Activated CD4-positive, alpha-beta T cell treated with anti-CD3 and anti-CD28 coated beads, Interleukin-2, amount 50 U/mL, for 48 hours (primary cell): ENCODE measurements around the gene KIF4B.
A peak's percentile ranks its signal among the peaks of the same experiment; 100 is the strongest.
"Not testable (repeated sequence)": the region's sequence is repeated elsewhere in the genome, so short reads cannot be mapped to it uniquely, and the experiment has no call there.

Source experiments
- DNase-seq, 2 experiments: peaks; one replicate each; pipeline ENCODE4 v3.0.0-alpha.2; 2020

KIF4B gene

GRCh38 chr5:155013526-155013925, at the start of gene KIF4B:
KIF4B (plus strand) TSS chr5:155013755; CDS start chr5:155013860, 105 bp downstream.
- DNase-seq: no peak

GRCh38 chr5:154966081-154966841, 47.3 kb upstream of the KIF4B start:
- no peak for DNase-seq

- DNase-seq: no peak
These were observed 46.7 kb upstream of the KIF4B start for GRCh38 chr5:154966874-154967273.

- DNase-seq: no peak
These were observed 46.0 kb upstream of the KIF4B start for GRCh38 chr5:154967421-154968024.

- DNase-seq: no peak
These were observed 44.6 kb upstream of the KIF4B start for GRCh38 chr5:154968953-154969352.

GRCh38 chr5:154970759-154971158, 42.8 kb upstream of the KIF4B start:
- no peak for DNase-seq

GRCh38 chr5:154971501-154971900, 42.1 kb upstream of the KIF4B start:
- DNase-seq: no peak

- DNase-seq: no peak
These were observed 41.0 kb upstream of the KIF4B start for GRCh38 chr5:154972476-154973080.

- not testable (repeated sequence) for DNase-seq
These were observed 37.5 kb upstream of the KIF4B start for GRCh38 chr5:154976082-154976481.

GRCh38 chr5:154977409-154977808, 36.1 kb upstream of the KIF4B start:
- DNase-seq: no peak

- DNase-seq: not testable (repeated sequence)
These were observed 35.3 kb upstream of the KIF4B start for GRCh38 chr5:154978294-154978693.

- no peak for DNase-seq
These were observed 28.5 kb upstream of the KIF4B start for GRCh38 chr5:154984946-154985516.

GRCh38 chr5:154986151-154986550, 27.4 kb upstream of the KIF4B start:
- no peak for DNase-seq

GRCh38 chr5:154989626-154990025, 23.9 kb upstream of the KIF4B start:
- DNase-seq: no peak

GRCh38 chr5:154993461-154993860, 20.1 kb upstream of the KIF4B start:
- no peak for DNase-seq

GRCh38 chr5:154995679-154996078, 17.9 kb upstream of the KIF4B start:
- DNase-seq: no peak

- no peak for DNase-seq
These were observed 15.8 kb upstream of the KIF4B start for GRCh38 chr5:154997746-154998145.

- DNase-seq: no peak
These were observed 13.7 kb upstream of the KIF4B start for GRCh38 chr5:154999865-155000264.

- no peak for DNase-seq
These were observed 12.0 kb upstream of the KIF4B start for GRCh38 chr5:155001523-155001922.

- not testable (repeated sequence) for DNase-seq
These were observed 10.8 kb upstream of the KIF4B start for GRCh38 chr5:155002722-155003121.

- peak; percentile 40 to 50 for DNase-seq
These were observed 9.3 kb upstream of the KIF4B start for GRCh38 chr5:155004138-155004744.

GRCh38 chr5:155006265-155006664, 7.3 kb upstream of the KIF4B start:
- not testable (repeated sequence) for DNase-seq

GRCh38 chr5:155008669-155009068, 4.9 kb upstream of the KIF4B start:
- DNase-seq: no peak
